Natural killer cell treated with Interleukin-12 subunit alpha and Interleukin-12 subunit beta and Interleukin-15 and Interleukin-18, amount 100 ng/mL, for 72 hours (primary cell): ENCODE results near the gene SLC1A7. TPM values are rescaled to one million over a fixed set of nuclear protein-coding genes. Genes with fewer than 3 reads are reported as not detected.

ENCODE experiments used
- ATAC-seq, 2 donors: fragments of 150-1000 bp; cut with Tn5 transposase in 1 of 2; sonication (Bioruptor Pico), chemical (Tn5 transposase) in 1 of 2; 2 replicates each; pipeline ENCODE4 v1.10.0; 2021
- DNase-seq: peaks from one replicate; pipeline ENCODE4 v3.0.0; 2022; ENCODE audit warnings: low spot score
- H3K27ac Mint-ChIP-seq, 2 donors: 1 replicate in 1 of 2; 2 replicates in 1 of 2; pipeline ENCODE4 v1.8.0; 2022; ENCODE audit warnings: mixed read lengths in 2 of 2, mild to moderate bottlenecking in 1 of 2, moderate library complexity in 1 of 2
- H3K27me3 Mint-ChIP-seq, 2 donors: 1 replicate in 1 of 2; 2 replicates in 1 of 2; pipeline ENCODE4 v1.8.0; 2022; ENCODE audit warnings: mixed read lengths in 2 of 2
- H3K36me3 Mint-ChIP-seq: one replicate; pipeline ENCODE4 v1.8.0; 2022; ENCODE audit warnings: mixed read lengths
- H3K4me1 Mint-ChIP-seq, 2 donors: 1 replicate in 1 of 2; 2 replicates in 1 of 2; pipeline ENCODE4 v1.8.0; 2022; ENCODE audit warnings: low read depth in 2 of 2, mixed read lengths in 2 of 2, mild to moderate bottlenecking in 1 of 2
- H3K4me3 Mint-ChIP-seq: one replicate; pipeline ENCODE4 v1.8.0; 2022; ENCODE audit warnings: mixed read lengths
- H3K9me3 Mint-ChIP-seq: 2 replicates; pipeline ENCODE4 v1.8.0; 2022; ENCODE audit warnings: mixed read lengths
- total RNA-seq, 2 donors: library from RNA; stranded (reverse); gene quantifications; one replicate each; pipeline ENCODE4 v1.2.3, GENCODE V29; 2022

The SLC1A7 gene
- total RNA-seq, 2 donors from 2014 or later, result 0.29 to 1.1 TPM

DNA sequence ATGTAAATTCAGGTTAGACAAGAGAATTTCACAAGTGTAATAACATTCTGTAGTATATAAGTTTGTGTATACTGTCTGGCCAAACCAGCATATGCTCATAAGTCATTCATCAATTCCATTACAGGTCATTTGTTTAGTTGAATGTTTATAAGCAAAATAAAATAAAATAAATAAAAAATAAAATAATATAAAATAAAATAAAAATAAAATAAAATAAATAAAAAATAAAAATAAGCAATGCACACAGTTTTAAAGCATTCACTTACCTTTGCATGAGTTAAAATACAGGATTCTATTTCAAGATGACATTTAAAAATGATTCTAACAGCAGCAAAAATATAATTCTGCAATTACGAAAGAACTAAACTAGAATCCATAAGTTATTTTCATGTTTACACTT is 70.5 kb downstream of the SLC1A7 start:
- Mint-ChIP-seq H3K4me3 (no peak overlapping the region), H3K27me3 (no peaks in the 10 kb centered on the region), H3K4me1 (no peaks in the 10 kb centered on the region), H3K9me3 (no peaks in the 10 kb centered on the region), H3K36me3 (no peaks in the 10 kb centered on the region), H3K27ac (no peak overlapping the region)
- DNase-seq, result no peak
- ATAC-seq, result no peak

GRCh38 chr1:53071167-53071865 is 71.1 kb downstream of the SLC1A7 start:
- Mint-ChIP-seq H3K36me3 (no peaks in the 10 kb centered on the region), H3K27me3 (no peaks in the 10 kb centered on the region), H3K9me3 (no peaks in the 10 kb centered on the region), H3K4me3 (no peak overlapping the region), H3K4me1 (no peaks in the 10 kb centered on the region), H3K27ac (no peak overlapping the region)
- no peak for ATAC-seq
- no peak for DNase-seq

DNA sequence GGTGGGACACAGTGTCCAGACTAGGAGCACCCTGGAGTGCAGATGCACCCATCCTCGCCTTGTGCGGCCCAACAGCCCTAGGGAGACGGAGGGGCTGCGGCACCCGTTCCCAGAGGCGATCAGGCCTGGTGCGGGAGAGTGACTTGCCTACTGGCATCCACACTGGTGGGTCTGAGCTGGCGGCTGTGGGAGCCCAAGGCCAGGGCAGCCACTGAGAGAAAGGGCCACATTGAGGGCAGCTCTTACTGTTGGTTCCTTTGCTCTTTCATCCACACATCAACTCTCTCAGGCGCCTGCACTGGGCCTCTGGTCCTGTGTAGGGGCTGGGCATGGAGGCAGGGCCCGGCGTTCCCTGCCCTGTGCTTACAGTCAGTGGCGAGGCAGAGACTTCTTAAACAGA is 71.8 kb downstream of the SLC1A7 start:
- H3K9me3 Mint-ChIP-seq, result no peaks in the 10 kb centered on the region
- peaks cover 0 to under 1% of the 10 kb centered on the region in 2 donors for H3K27me3 Mint-ChIP-seq
- DNase-seq, result no peak
- no peaks in the 10 kb centered on the region for H3K4me1 Mint-ChIP-seq
- peak in 1 of 2 donors; percentile 3 for ATAC-seq
- H3K36me3 Mint-ChIP-seq, result no peaks in the 10 kb centered on the region
- no peak overlapping the region for H3K27ac Mint-ChIP-seq
- H3K4me3 Mint-ChIP-seq, result no peak overlapping the region

GRCh38 chr1:53069663-53070327 is 72.6 kb downstream of the SLC1A7 start:
- peaks cover 0 to 4% of the 10 kb centered on the region in 2 donors for H3K27me3 Mint-ChIP-seq
- H3K36me3 Mint-ChIP-seq, result no peaks in the 10 kb centered on the region
- no peaks in the 10 kb centered on the region for H3K4me1 Mint-ChIP-seq
- no peak overlapping the region for H3K27ac Mint-ChIP-seq
- H3K4me3 Mint-ChIP-seq, result no peak overlapping the region
- no peaks in the 10 kb centered on the region for H3K9me3 Mint-ChIP-seq
- DNase-seq (no peak), ATAC-seq (peak; percentile 8 to 35)

DNA sequence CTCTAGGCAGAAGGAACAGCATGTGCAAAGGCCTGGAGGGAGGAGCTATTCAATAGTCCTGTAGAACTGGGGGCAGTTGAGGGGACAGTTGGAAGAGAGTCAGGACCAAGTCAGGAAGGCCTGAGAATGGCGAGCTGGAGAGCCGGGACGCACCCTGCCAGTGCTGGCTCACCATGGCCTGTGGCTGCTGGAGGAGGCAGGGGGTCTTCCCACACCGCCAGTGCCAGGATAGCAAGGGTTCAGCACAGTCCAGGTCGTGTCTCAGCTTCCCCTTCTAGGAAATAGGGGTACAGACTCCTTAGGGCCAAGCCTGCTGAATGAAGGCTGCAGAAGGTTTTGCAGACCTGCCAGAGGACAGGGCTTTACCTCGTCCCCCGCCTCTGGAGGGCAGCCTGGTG is 73.2 kb downstream of the SLC1A7 start:
- Mint-ChIP-seq H3K27me3 (peaks cover 0 to 4% of the 10 kb centered on the region in 2 donors), H3K27ac (no peak overlapping the region), H3K4me3 (no peak overlapping the region), H3K36me3 (no peaks in the 10 kb centered on the region), H3K4me1 (no peaks in the 10 kb centered on the region), H3K9me3 (no peaks in the 10 kb centered on the region)
- DNase-seq (no peak), ATAC-seq (no peak)

DNA sequence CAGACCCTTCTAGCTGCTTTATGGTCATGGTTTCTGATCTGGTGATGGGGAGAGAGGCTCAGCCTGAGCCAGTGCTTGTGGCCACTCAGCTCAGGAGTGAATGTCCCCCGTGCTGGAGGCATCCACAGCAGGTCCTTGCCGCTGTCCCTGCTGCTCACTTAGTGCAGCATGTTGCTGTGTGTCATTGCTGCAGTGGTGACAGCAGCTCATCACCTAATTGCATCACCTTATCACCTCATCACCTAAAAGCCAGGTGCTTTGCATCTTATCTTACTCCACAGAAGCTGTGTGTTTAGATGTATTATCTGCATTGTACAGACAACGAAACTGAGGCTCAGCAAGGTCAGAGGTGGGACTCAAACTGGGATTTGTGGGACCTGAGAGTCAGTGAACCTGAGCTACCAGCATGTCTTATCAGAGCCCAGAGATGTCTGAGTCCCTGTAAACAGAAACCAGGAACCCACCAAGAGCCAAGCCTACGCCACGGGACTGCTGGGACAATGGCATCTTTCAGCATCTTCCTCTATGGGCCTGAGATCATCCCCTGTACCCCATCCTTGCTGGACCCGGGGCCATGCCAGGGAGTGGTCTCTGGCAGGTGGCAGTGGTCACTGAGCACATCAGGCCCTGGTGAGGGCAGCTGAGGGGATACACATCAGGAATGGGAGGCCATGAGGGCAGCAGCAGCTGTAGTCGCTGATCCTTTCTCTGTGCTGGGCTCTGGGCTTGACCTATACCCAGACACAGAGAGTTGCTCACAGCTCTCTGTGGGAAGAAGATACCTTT is 73.9 kb downstream of the SLC1A7 start:
- no peak for ATAC-seq
- DNase-seq, result no peak
- Mint-ChIP-seq H3K9me3 (no peaks in the 10 kb centered on the region), H3K4me3 (no peak overlapping the region), H3K4me1 (no peaks in the 10 kb centered on the region), H3K36me3 (no peaks in the 10 kb centered on the region), H3K27ac (no peak overlapping the region), H3K27me3 (peaks cover 0 to 9% of the 10 kb centered on the region in 2 donors)

DNA sequence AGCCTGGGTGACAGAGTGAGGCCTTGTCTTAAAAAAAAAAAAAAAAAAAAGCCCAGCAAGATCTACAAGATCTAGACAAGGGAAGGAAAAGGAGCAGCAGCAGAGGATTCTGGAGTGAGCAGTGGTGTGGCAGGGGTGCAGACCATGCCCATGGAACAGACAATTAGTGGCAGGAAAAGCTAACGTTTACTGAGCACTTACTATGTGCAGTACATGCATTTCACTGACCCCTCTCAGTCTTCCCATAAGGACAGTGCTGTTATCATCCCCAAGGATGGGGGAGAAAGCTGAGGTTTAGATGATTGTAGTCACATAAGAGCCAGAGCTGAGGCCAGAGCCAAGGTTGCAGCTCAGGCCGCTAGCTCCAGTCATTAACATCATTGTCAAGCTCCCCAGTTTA is 74.6 kb downstream of the SLC1A7 start:
- H3K4me1 Mint-ChIP-seq, result no peaks in the 10 kb centered on the region
- ATAC-seq, result no peak
- no peaks in the 10 kb centered on the region for H3K36me3 Mint-ChIP-seq
- no peak overlapping the region for H3K27ac Mint-ChIP-seq
- no peaks in the 10 kb centered on the region for H3K9me3 Mint-ChIP-seq
- H3K4me3 Mint-ChIP-seq, result no peak overlapping the region
- peaks cover 0 to 9% of the 10 kb centered on the region in 2 donors for H3K27me3 Mint-ChIP-seq
- DNase-seq, result no peak

DNA sequence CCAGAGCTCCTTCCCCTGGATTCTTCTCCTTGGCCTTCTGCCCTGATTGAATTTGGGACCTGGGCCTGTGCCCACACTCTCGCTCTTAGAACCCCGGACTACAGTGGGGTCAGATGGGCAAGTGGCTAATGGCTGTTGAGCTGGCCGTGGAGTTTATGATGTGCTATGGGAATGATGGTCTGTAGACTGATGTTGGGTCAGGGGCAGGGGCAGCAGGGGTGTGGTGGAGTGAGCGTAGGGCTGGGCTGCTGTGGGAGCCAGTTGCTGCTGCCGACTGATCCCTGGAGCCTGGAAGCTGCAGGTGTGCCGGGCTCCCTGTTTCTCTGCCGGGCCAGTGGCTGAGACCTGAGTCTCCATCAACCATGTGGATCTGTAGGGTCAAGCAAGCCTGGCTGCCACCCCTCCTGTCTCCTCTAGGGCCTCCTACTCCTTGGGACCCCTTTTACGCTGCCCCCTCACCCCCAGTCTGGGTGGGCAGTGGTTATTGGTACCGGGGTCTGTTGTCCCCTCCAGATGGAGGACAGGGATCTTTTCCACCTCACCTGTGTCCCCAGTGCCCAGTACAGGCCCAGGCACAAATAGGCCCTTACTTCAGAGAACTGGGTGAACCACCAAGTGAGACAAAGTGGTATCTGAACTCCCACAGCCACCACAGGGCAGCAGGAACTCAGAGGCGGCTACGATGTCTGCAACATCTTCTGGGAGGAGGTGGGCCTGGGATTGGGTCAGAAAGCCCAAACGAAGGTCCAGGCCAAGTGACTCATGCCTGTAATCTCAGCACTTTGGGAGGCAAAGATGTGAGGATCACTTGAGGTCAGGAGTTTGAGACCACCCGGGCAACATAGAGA is 75.3 kb downstream of the SLC1A7 start:
- ATAC-seq (no peak), DNase-seq (no peak)
- Mint-ChIP-seq H3K27ac (no peak overlapping the region), H3K36me3 (no peaks in the 10 kb centered on the region), H3K9me3 (no peaks in the 10 kb centered on the region), H3K27me3 (peaks cover 0 to 9% of the 10 kb centered on the region in 2 donors), H3K4me1 (no peaks in the 10 kb centered on the region), H3K4me3 (no peak overlapping the region)

DNA sequence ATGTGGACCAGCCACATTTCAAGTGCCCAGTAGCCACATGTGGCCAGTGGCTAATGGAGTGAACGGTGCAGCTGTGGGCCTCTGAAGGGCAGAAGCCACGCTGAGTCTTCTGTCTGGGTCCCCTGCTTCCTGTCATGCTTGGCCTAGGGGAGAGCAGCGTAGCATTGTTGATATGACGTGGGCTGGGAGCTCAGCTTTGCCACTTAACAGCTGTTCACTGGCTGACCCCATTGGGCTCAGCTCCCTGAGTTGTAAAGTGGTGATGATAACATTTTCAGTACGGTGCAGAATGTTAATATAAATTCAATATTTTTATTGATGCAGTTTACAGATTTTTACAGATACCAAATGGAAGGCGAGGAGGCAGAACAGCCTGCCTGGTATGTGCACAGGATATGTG is 76.0 kb downstream of the SLC1A7 start:
- Mint-ChIP-seq H3K27me3 (peaks cover 0 to 9% of the 10 kb centered on the region in 2 donors), H3K9me3 (no peaks in the 10 kb centered on the region), H3K4me3 (no peak overlapping the region), H3K36me3 (no peaks in the 10 kb centered on the region), H3K27ac (no peak overlapping the region), H3K4me1 (no peaks in the 10 kb centered on the region)
- DNase-seq (no peak), ATAC-seq (no peak)

GRCh38 chr1:53065391-53065790 is 77.0 kb downstream of the SLC1A7 start:
- Mint-ChIP-seq H3K4me3 (no peak overlapping the region), H3K4me1 (no peaks in the 10 kb centered on the region), H3K36me3 (no peaks in the 10 kb centered on the region), H3K27ac (no peak overlapping the region), H3K27me3 (peaks cover 0 to 9% of the 10 kb centered on the region in 2 donors), H3K9me3 (no peaks in the 10 kb centered on the region)
- DNase-seq (no peak), ATAC-seq (no peak)

DNA sequence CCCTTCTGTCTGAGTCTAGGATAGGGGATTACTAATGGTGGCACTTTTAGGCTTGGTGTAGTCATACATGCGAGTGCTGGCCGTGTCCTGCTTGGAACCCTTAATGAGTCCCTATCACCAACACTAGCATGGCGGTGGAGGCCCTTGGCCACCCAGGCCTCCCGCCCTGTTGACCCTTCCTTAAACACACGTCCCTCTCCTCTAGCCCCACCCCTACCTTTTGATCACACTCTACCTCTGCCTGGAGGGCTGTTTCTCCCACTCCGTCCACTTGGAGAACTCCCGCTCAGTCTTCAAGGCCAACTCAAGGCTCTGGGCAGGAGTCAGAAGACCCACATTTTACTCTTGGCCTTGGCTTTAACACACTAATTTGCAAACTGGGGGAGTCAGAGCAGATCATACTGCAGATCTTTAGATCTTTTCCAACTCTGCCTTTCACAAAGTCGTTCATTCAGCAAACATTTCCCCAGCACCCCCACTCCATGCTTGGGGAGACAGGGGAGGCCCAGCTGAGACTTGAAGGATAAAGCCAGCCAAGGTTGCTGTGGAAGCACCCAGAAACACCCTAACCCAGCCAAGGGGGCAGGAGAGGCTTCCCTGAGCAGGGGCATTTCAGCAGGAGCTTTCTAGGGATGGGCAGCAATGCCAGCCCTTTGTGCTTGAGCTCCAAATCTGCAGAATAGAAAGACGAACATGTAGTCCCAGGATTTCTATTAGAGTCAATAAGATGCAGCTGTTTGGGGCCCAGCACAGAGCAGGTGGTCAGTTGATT is 78.5 kb downstream of the SLC1A7 start:
- Mint-ChIP-seq H3K27ac (no peak overlapping the region), H3K9me3 (no peaks in the 10 kb centered on the region), H3K4me3 (peak overlapping the region; percentile 51), H3K36me3 (no peaks in the 10 kb centered on the region), H3K4me1 (no peaks in the 10 kb centered on the region), H3K27me3 (peaks cover 0 to 11% of the 10 kb centered on the region in 2 donors)
- ATAC-seq (no peak), DNase-seq (no peak)

DNA sequence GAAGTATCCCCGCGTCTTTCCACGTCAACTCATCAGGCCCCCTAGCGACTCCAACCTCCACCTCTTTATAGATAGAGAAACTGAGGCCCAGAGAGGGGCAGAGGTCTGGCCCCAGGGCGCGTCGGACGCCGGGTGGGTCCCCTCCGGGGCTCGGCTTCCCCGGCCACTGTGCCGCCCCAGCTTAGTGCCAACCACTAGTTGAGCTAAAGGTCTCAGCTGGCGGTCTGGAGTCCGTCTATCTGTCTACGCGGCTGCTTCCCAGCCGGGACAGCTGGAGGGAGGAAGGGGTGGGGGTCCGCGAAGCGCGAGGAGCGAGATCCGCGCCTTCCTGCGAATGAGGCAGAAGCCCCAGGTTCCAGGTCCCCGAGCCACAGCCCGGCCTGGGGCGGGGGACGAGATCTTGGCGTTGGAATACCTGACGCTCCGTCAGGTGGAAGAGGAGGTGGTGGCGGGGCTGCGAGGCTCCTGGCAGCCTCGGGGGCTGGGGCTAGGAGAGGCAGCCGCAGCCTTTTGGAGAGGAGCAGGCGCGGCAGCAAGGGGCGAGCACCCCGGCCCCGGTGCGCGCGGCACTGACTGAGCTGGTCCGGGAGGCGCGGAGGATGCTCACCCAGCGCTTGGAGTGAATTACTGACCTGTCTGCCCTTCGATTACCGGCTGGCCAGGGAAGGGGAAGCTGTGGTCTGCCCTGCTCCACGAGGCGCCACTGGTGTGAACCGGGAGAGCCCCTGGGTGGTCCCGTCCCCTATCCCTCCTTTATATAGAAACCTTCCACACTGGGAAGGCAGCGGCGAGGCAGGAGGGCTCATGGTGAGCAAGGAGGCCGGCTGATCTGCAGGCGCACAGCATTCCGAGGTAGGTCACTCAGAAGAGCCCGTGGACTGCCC is 79.5 kb downstream of the SLC1A7 start:
- Mint-ChIP-seq H3K27me3 (peaks cover 0 to 11% of the 10 kb centered on the region in 2 donors), H3K9me3 (no peaks in the 10 kb centered on the region), H3K36me3 (no peaks in the 10 kb centered on the region), H3K4me1 (no peaks in the 10 kb centered on the region), H3K4me3 (peak overlapping the region; percentile 51), H3K27ac (no peak overlapping the region)
- no peak for ATAC-seq
- DNase-seq, result no peak
